ENCODE results near the gene FAM50A.
A peak's percentile ranks its signal among the peaks of the same experiment; 100 is the strongest.

FAM50A gene

GRCh38 chrX:154465601-154466000 lies 21.7 kb downstream of the FAM50A start:
- DNase-seq (ENCODE audit: low read depth in 2 of 2) = no peak

- no peak for DNase-seq (ENCODE audit: low read depth in 2 of 2)
Observed at GRCh38 chrX:154466036-154466435, 22.1 kb downstream of the FAM50A start.

DNA sequence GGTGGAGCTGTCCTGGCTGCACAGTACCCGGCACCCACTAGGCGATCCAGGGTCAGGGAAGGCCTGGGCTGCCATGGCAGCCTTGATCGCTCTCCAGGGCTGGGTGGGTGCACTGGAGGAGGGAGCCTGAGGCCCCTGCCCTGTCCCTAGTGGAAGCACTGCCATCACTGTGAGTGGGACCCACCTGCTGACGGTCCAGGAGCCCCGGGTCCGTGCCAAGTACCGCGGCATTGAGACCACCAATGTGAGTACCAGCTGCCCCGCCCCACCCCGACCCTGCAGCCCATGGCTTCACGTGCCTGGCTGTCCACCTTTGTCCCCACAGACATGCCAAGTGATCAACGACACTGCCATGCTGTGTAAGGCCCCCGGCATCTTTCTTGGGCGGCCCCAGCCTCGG lies 23.0 kb downstream of the FAM50A start:
- DNase-seq (ENCODE audit: low read depth in 2 of 2) = no peak

- no peak for DNase-seq (ENCODE audit: low read depth in 2 of 2)
Observed at GRCh38 chrX:154467556-154467955, 23.6 kb downstream of the FAM50A start.

- DNase-seq (ENCODE audit: low read depth in 2 of 2) = no peak
Observed at GRCh38 chrX:154468217-154468616, 24.3 kb downstream of the FAM50A start.

GRCh38 chrX:154469114-154469513 lies 25.2 kb downstream of the FAM50A start:
- no peak for DNase-seq (ENCODE audit: low read depth in 2 of 2)

DNA sequence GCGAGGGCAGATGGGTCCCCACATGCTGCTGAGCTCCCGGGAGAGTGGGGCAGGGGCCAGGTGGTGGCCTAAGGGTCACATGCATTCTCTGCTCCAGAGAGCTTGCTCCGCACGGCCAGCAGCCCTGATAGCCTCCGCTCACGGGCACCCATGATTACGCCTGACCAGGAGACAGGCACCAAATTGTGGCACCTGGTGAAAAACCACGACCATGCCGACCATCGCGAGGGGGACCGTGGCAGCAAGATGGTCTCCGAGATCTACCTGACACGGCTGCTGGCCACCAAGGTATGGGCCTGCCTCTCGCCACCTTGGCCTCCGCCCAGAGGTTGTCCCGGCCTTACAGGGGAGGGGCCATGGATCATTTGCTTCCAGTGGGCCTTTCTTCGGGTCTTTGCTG lies 25.9 kb downstream of the FAM50A start:
- DNase-seq (ENCODE audit: low read depth in 2 of 2) = no peak

- DNase-seq (ENCODE audit: low read depth in 2 of 2) = no peak
Observed at GRCh38 chrX:154470434-154470833, 26.5 kb downstream of the FAM50A start.

GRCh38 chrX:154470914-154471568 lies 27.1 kb downstream of the FAM50A start:
- no peak for DNase-seq (ENCODE audit: low read depth in 2 of 2)

GRCh38 chrX:154471839-154472684 lies 28.1 kb downstream of the FAM50A start:
- DNase-seq (ENCODE audit: low read depth in 2 of 2) = no peak

DNA sequence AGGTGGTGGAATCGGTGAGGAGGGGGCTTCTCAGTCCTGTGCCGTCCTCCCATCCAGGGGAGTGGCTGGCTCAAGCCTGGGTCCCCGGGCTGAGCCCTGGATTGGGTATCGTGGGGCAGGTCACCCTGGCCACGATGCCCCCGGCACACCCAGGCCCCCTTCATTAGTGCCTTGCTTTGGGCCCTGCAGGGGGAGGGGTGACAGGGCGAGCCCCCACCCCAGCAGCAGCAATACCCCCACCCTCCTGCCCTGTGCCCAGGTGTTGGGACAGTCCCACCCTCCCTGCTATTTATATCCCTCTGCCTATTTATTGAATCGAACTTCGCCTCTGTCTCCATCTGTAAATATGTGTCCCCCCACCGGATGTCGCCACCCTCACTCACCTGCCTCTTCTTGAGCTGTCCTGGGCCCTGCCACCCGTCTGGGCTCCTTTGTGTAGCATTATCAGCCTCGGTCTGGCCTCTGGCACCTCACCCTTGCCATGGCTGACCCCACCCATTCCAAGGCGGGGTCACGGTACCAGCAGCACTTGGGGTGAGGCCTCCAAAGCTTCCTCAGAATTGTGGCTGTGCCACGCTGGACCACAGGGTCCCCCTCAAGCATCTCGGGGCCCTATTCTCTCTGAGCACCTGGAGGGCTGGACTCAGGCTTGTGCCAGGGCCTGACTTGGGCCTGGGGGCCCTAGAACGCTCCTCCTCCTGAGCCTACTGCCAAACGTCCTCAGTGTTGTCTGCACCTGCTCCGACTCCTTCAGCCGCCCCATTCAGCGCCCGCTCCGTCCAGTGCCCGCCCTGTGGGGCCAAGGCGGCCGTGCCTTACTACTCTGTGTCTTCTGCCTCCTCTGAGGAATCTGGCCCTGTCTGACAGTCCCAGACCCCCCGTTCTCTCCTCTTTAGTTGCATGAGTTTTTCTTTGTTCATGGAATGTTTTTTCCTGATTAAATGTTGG lies 29.0 kb downstream of the FAM50A start:
- DNase-seq (ENCODE audit: low read depth in 2 of 2) = no peak

DNA sequence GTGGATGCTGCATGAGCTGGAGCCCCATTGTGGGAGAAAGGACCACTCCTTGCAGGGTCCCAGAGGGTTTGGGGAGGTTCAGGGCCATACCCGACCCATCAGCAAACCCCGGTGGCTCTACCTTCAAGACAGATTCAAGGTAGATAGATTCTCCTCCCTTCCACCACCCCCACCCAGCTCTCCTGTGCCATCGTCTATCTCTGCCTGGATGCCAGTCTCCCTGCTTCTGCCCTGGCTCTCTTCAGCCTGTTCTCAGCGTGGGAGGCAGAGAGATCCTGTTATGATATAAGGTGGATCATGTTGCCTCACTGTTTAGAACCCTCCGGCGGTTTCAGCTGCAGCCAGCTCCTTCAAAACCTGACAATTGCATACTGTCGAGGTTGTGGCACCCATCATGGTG lies 29.7 kb downstream of the FAM50A start:
- DNase-seq (ENCODE audit: low read depth in 2 of 2) = no peak

- no peak for DNase-seq (ENCODE audit: low read depth in 2 of 2)
Observed at GRCh38 chrX:154476821-154477220, 32.9 kb downstream of the FAM50A start.

- no peak for DNase-seq (ENCODE audit: low read depth in 2 of 2)
Observed at GRCh38 chrX:154477891-154478477, 34.0 kb downstream of the FAM50A start.

DNA sequence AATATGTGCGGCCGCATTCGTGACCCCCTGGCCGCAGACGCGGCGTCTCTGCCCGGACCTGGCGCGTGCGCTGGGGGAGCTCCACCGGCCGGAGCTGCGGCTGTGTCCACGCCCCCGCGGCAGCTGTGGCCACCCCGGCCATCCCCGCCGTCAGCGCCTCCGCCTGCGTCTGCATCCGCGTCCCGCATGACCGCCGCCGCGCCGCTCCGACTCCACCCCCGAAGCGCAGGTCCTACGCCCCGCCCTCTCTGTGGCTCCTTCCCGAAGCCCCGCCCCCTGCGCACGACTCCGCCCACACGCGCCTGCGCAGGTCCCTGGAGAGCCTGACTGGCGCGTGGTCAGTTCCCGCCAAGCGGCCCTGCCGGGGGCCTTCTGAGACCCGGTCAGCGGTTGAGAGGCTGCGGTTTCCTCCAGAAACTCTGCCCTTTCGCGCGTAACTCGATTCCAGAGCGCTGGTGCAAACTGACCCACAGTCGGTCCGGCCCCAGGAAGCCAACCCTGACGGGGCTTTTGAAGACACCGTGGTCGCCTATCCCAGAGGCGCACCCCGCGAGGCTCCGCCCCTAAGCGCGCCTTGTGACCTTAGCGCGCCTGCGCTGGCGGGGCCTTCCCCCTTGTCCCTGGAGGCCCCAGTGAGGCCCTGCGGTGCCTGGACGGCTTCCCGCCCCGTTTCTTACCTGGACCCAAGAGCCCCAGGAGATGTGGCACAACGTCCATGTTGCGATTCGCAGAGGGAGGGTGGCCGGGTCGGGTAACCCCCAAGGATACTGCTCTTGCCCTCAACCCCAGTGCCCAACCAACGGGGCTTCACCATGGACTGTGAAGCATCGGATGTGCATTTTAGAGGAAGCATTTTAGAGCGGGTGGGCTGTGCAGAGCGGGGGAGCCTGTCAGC lies 35.0 kb downstream of the FAM50A start, which contains the start of gene LAGE3:
LAGE3 (minus strand) TSS at position 554 of the 895 bp plus-strand sequence; CDS start at position 188, 366 bp downstream.
- DNase-seq (ENCODE audit: low read depth in 2 of 2) = peak; percentile 87 to 88

DNA sequence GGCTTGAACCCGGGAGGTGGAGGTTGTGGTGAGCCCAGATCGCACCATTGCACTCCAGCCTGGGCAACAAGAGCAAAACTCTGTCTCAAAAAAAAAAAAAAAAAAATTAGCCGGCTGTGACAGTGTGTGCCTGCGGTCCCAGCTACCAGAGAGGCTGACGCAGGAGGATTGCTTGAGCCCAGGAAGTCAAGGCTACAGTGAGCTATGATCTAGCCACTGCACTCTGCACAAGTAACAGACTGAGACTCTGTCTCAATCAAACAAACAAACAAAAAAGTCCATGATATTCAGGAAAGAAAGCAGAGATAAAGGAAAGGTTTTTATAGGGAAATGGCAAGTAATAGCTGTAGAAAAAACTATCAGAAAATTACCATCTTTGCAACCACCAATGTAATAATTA lies 37.3 kb downstream of the FAM50A start:
- DNase-seq (ENCODE audit: low read depth in 2 of 2) = no peak

DNA sequence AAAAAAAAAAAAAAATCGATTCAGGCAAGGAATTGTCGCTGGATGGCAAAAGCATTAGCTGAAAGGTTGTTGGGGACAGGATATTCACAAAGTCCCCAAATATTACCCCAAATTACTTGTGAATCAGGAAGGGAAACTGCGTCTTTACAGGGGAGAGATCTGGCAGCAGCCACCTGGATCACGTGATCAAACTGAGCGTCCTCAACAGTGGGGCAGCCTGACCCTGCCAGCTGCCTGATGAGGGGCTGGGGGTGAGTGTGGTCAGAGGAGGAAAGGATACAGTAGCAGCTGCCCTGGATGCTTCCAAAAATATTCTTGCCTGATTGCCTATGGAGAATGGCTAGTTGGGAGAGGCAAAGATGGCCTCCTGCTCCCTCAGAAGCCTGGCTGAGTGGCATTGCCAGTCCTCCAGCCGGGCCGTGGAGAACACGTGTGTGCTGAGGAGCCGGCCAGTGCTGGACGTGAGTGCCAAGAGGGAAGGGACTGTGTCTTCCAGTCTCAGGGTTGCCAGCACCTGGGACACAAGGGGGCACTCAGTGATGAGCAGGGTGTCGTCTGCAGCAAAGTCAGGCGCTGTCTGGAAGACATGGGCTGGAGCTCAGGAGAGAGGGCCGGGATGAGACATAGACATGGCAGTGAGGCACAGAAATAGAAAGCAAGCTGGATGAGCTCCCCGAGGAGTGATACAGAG lies 38.1 kb downstream of the FAM50A start:
- no peak for DNase-seq (ENCODE audit: low read depth in 2 of 2)

- DNase-seq (ENCODE audit: low read depth in 2 of 2) = no peak
Observed at GRCh38 chrX:154482786-154483185, 38.8 kb downstream of the FAM50A start.

GRCh38 chrX:154483325-154483724 lies 39.4 kb downstream of the FAM50A start:
- DNase-seq (ENCODE audit: low read depth in 2 of 2) = no peak
